H1 (cell line): ENCODE measurements around the gene HOXA6. TPM values are rescaled to one million over a fixed set of nuclear protein-coding genes. Genes with fewer than 3 reads are reported as not detected.

Experiments
- CTCF ChIA-PET: fragments of 300-600 bp; sonication (Branson Sonifier 250); formaldehyde crosslinking; loops from one replicate; lab custom pipeline; 2021; ENCODE audit not compliant: partially characterized antibody; lab: Charles Lee
- POLR2A ChIA-PET: fragments of 300-600 bp; sonication (Branson Sonifier 250); formaldehyde crosslinking; loops from one replicate; lab custom pipeline; 2021; ENCODE audit warnings: inconsistent platforms; ENCODE audit not compliant: partially characterized antibody; lab: Charles Lee
- DNase-seq, 2 experiments: peaks; one replicate each; pipeline versions ENCODE4 v3.0.0 to v3.0.0-alpha.2; 2010 to 2022; ENCODE audit warnings: low spot score in 2 of 2, low read depth in 1 of 2, mixed read lengths in 1 of 2
- FAIRE-seq: peaks from 2 replicates; lab custom pipeline; 2011; peaks lifted over from hg19 to GRCh38; lab: Jason Lieb, UNC
- H2AFZ ChIP-seq: 2 replicates; pipeline ENCODE4 v1.8.1; 2012; ENCODE audit warnings: low read length, inconsistent platforms
- H2AK5ac ChIP-seq: 2 replicates; pipeline ENCODE4 v1.6.1; 2013; ENCODE audit warnings: low read depth, low read length
- H2BK120ac ChIP-seq: replicated peaks from 2 replicates; pipeline ENCODE3; 2013; ENCODE audit warnings: low read depth, low read length, inconsistent platforms
- H2BK12ac ChIP-seq: 2 replicates; pipeline ENCODE4 v1.6.1; 2013; ENCODE audit warnings: low read depth, low read length
- H2BK15ac ChIP-seq: 2 replicates; pipeline ENCODE4 v1.6.1; 2013; ENCODE audit warnings: low read length
- H2BK20ac ChIP-seq: 2 replicates; pipeline ENCODE4 v1.6.1; 2013; ENCODE audit warnings: low read length
- H2BK5ac ChIP-seq: 2 replicates; pipeline ENCODE4 v1.6.1; 2013; ENCODE audit warnings: low read depth, low read length
- H3K14ac ChIP-seq: 2 replicates; pipeline ENCODE4 v1.6.1; 2013; ENCODE audit warnings: inconsistent platforms; ENCODE audit not compliant: insufficient read length
- H3K18ac ChIP-seq: 2 replicates; pipeline ENCODE4 v1.6.1; 2013; ENCODE audit warnings: low read length; ENCODE audit errors: extremely low read depth
- H3K23ac ChIP-seq: 2 replicates; pipeline ENCODE4 v1.6.1; 2013; ENCODE audit warnings: inconsistent platforms; ENCODE audit not compliant: insufficient read length
- H3K23me2 ChIP-seq: 2 replicates; pipeline ENCODE4 v1.6.1; 2013; ENCODE audit warnings: low read depth, low read length
- H3K27ac ChIP-seq: 2 replicates; pipeline ENCODE4 v1.6.1; 2011; ENCODE audit warnings: low read depth, low read length, inconsistent platforms
- H3K27me3 ChIP-seq, 4 experiments: replicated peaks in 1 of 4; 1 replicate in 1 of 4; 2 replicates in 3 of 4; pipeline versions ENCODE4 v1.6.1 to v1.8.1; 2011 to 2013; ENCODE audit warnings: low read length in 3 of 4, mild to moderate bottlenecking in 3 of 4, inconsistent platforms in 2 of 4, mixed read lengths in 2 of 4, moderate library complexity in 1 of 4; ENCODE audit not compliant: control insufficient read depth in 3 of 4, insufficient read depth in 3 of 4; ENCODE audit errors: extremely low read depth in 1 of 4
- H3K36me3 ChIP-seq, 4 experiments: 2 replicates each; pipeline versions ENCODE4 v1.6.1 to v1.8.1; 2011 to 2013; ENCODE audit warnings: mild to moderate bottlenecking in 4 of 4, low read length in 3 of 4, moderate library complexity in 2 of 4, control low read depth in 1 of 4, inconsistent platforms in 1 of 4; ENCODE audit not compliant: insufficient read depth in 4 of 4, control insufficient read depth in 2 of 4
- H3K4ac ChIP-seq: replicated peaks from 2 replicates; pipeline ENCODE3; 2013; ENCODE audit warnings: low read length, low read depth, mixed read lengths, inconsistent platforms; ENCODE audit not compliant: insufficient read length
- H3K4me1 ChIP-seq, 4 experiments: replicated peaks in 1 of 4; 1 replicate in 1 of 4; 2 replicates in 3 of 4; pipeline versions ENCODE4 v1.6.1 to v1.8.1; 2011 to 2013; ENCODE audit warnings: low read length in 3 of 4, inconsistent platforms in 2 of 4, mixed read lengths in 1 of 4; ENCODE audit not compliant: insufficient read depth in 4 of 4, control insufficient read depth in 3 of 4
- H3K4me2 ChIP-seq, 2 experiments: 2 replicates each; pipeline versions ENCODE4 v1.6.1 to v1.8.1; 2011 to 2013; ENCODE audit warnings: low read depth in 2 of 2, low read length in 2 of 2, control low read depth in 1 of 2, inconsistent platforms in 1 of 2, mild to moderate bottlenecking in 1 of 2; ENCODE audit not compliant: insufficient read depth in 1 of 2
- H3K4me3 ChIP-seq, 4 experiments: fragments of 200-600, 300-600 bp in 1 of 4; sonication (generic), shearing (Covaris generic), sonication (Bioruptor Twin) in 1 of 4; 2 replicates each; pipeline versions ENCODE4 v1.5.1 to v1.8.1; 2011 to 2016; ENCODE audit warnings: low read length in 4 of 4, low read depth in 3 of 4, control low read depth in 2 of 4, inconsistent platforms in 2 of 4, mild to moderate bottlenecking in 2 of 4, mixed read lengths in 1 of 4, moderate library complexity in 1 of 4; ENCODE audit not compliant: insufficient read depth in 2 of 4; ENCODE audit errors: extremely low read depth in 1 of 4
- H3K56ac ChIP-seq: replicated peaks from 2 replicates; pipeline ENCODE3; 2013; ENCODE audit warnings: low read depth, mild to moderate bottlenecking, mixed read lengths, low read length, inconsistent platforms; ENCODE audit not compliant: insufficient read length
- H3K79me1 ChIP-seq: 2 replicates; pipeline ENCODE4 v1.6.1; 2013; ENCODE audit warnings: low read depth, low read length, control low read depth
- H3K79me2 ChIP-seq, 2 experiments: 2 replicates each; pipeline versions ENCODE4 v1.6.1 to v1.8.1; 2012 to 2013; ENCODE audit warnings: low read length in 2 of 2, mild to moderate bottlenecking in 2 of 2, inconsistent platforms in 1 of 2; ENCODE audit not compliant: insufficient read depth in 2 of 2, control insufficient read depth in 1 of 2
- H3K9ac ChIP-seq, 4 experiments: replicated peaks in 1 of 4; 1 replicate in 1 of 4; 2 replicates in 3 of 4; pipeline versions ENCODE4 v1.6.1 to v1.8.1; 2011 to 2013; ENCODE audit warnings: low read depth in 3 of 4, low read length in 3 of 4, control low read depth in 2 of 4, mild to moderate bottlenecking in 2 of 4, moderate library complexity in 2 of 4, inconsistent platforms in 1 of 4; ENCODE audit errors: extremely low read depth in 1 of 4
- H3K9me3 ChIP-seq, 2 experiments: 2 replicates each; pipeline versions ENCODE4 v1.6.1 to v1.8.1; 2012 to 2013; ENCODE audit warnings: mild to moderate bottlenecking in 2 of 2, moderate library complexity in 2 of 2, control low read depth in 1 of 2, inconsistent platforms in 1 of 2, low read depth in 1 of 2, low read length in 1 of 2, mixed read lengths in 1 of 2; ENCODE audit not compliant: insufficient read depth in 2 of 2
- H4K20me1 ChIP-seq, 2 experiments: replicated peaks in 1 of 2; 2 replicates each; pipeline versions ENCODE3 to v1.8.1; 2011 to 2013; ENCODE audit warnings: inconsistent platforms in 2 of 2, low read length in 2 of 2, mild to moderate bottlenecking in 1 of 2; ENCODE audit not compliant: insufficient read depth in 2 of 2, control insufficient read depth in 1 of 2
- H4K5ac ChIP-seq: 2 replicates; pipeline ENCODE4 v1.6.1; 2013; ENCODE audit warnings: low read length, low read depth, mixed read lengths, inconsistent platforms; ENCODE audit not compliant: insufficient read length
- H4K8ac ChIP-seq: 2 replicates; pipeline ENCODE4 v1.8.0; 2013; ENCODE audit warnings: mild to moderate bottlenecking, moderate library complexity, low read length, inconsistent platforms; ENCODE audit not compliant: insufficient read depth; ENCODE audit errors: extremely low read depth
- H4K91ac ChIP-seq: replicated peaks from 2 replicates; pipeline ENCODE3; 2013; ENCODE audit warnings: low read length, mixed read lengths, inconsistent platforms; ENCODE audit not compliant: insufficient read length
- ASH2L ChIP-seq: fragments of 200-600, 300-600 bp; sonication (generic); IDR thresholded peaks from one replicate; pipeline ENCODE4 v1.7.1; 2017; ENCODE audit warnings: low read length
- ATF3 ChIP-seq: IDR thresholded peaks from 2 replicates; pipeline ENCODE4 v1.6.1; 2011; ENCODE audit warnings: low read depth, mild to moderate bottlenecking, low read length; ENCODE audit not compliant: insufficient read depth
- CBX5 ChIP-seq: fragments of 300-800, 300-1000 bp; sonication (generic); IDR thresholded peaks from 2 replicates; pipeline ENCODE4 v1.7.1; 2016; ENCODE audit warnings: antibody characterized with exemption, low read length, low read depth
- EGR1 ChIP-seq: IDR thresholded peaks from 2 replicates; pipeline ENCODE4 v1.6.1; 2011; ENCODE audit warnings: low read depth, low read length, borderline replicate concordance
- EZH2 ChIP-seq: fragments of 200-600 bp; sonication (generic); IDR thresholded peaks from 2 replicates; pipeline ENCODE4 v1.7.1; 2012; ENCODE audit warnings: low read depth, mild to moderate bottlenecking, moderate library complexity, low read length, inconsistent platforms; ENCODE audit not compliant: severe bottlenecking
- HDAC6 ChIP-seq: IDR thresholded peaks from one replicate; pipeline ENCODE4 v1.7.1; 2012; ENCODE audit warnings: low read depth, mild to moderate bottlenecking, inconsistent platforms, low read length, moderate library complexity
- KDM4A ChIP-seq: IDR thresholded peaks from one replicate; pipeline ENCODE4 v1.7.1; 2012; ENCODE audit warnings: low read depth, mild to moderate bottlenecking, moderate library complexity, low read length, inconsistent platforms; ENCODE audit not compliant: severe bottlenecking
- SUZ12 ChIP-seq: fragments of 200-600 bp; sonication (generic); IDR thresholded peaks from 2 replicates; pipeline ENCODE4 v1.6.1; 2012; ENCODE audit warnings: mild to moderate bottlenecking, inconsistent platforms, low read length, moderate library complexity, mixed read lengths
- USF2 ChIP-seq: IDR thresholded peaks from 2 replicates; pipeline ENCODE4 v1.6.1; 2011; ENCODE audit warnings: low read length, improper control_type of control experiment
- WGBS, 2 experiments: shearing (Covaris generic) in 1 of 2; methylation state at CpG; one replicate each; pipeline versions ENCODE4 v1.1.6 to v1.1.7; 2013 to 2015; ENCODE audit warnings: low lambda C conversion rate in 2 of 2, mixed read lengths in 2 of 2, inconsistent platforms in 1 of 2, low coverage in 1 of 2, missing lambda C conversion rate in 1 of 2; ENCODE audit not compliant: insufficient replicate concordance in 2 of 2, insufficient coverage in 1 of 2, insufficient read length in 1 of 2; ENCODE audit errors: extremely low coverage in 1 of 2, missing lambda C conversion rate in 1 of 2; 5-methylcytosine and 5-hydroxymethylcytosine counted together
- polyA plus RNA-seq, 7 experiments: library from polyadenylated mRNA; depleted of rRNA in 3 of 7; stranded (reverse) in 5 of 7; unstranded in 2 of 7; fragments of >200 nt in 5 of 7; fragments of 200-250 nt in 2 of 7; gene quantifications; 1 replicate in 5 of 7; 2 replicates in 1 of 7; 4 replicates in 1 of 7; pipeline versions ENCODE4 v1.2.1 to v1.2.3, GENCODE V29; 2011 to 2013; ENCODE audit warnings: missing spikeins in 2 of 7, mixed read lengths in 2 of 7
- total RNA-seq: library from RNA; stranded (reverse); fragmentation: NEBNext Ultra II Directional; extraction: Animal tissue kit (Norgen Biotek cat#: 25700); gene quantifications from 2 replicates; pipeline ENCODE4 v1.2.1, GENCODE V29; 2021

The HOXA6 gene
- total and polyA plus RNA-seq, 2 of the 8 experiments (the other 6 are each of a cell fraction or from before 2014, with no cell fraction given), result not detected

GRCh38 chr7:27110186-27111031 lies 37.2 kb downstream of the HOXA6 start:
- H3K9me3 ChIP-seq, result no peaks in the 10 kb centered on the region
- no peak overlapping the region for H3K18ac ChIP-seq
- H2AFZ ChIP-seq, result no peak overlapping the region
- FAIRE-seq (no peak), DNase-seq (peak in 1 of 2 experiments; percentile 83)
- H3K4me1 ChIP-seq, result peaks cover 0 to 22% (median 8%) of the 10 kb centered on the region in 4 experiments; a peak in 5 of 7 replicates
- ChIA-PET POLR2A (interaction anchor here (0.7 kb wide), 1 partner anchor 14 kb away, joined by 3 read pairs; no protein-coding TSS in a partner anchor), CTCF (interaction anchor here (0.7 to 4.1 kb wide), 17 partner anchors 9 to 958 kb away, joined by 3 to 14 read pairs (median 4); partner anchors contain the start of genes HOXA5, HOXA7 and NFE2L3)
- H3K23ac ChIP-seq, result no peak overlapping the region
- H4K5ac ChIP-seq, result no peak overlapping the region
- no peak overlapping the region for H4K8ac ChIP-seq
- H3K4ac ChIP-seq, result no peak overlapping the region
- H3K56ac ChIP-seq, result no peak overlapping the region
- H2BK120ac ChIP-seq, result no peak overlapping the region
- no peak overlapping the region for H2BK5ac ChIP-seq
- peaks cover 27 to 33% of the 10 kb centered on the region in 2 experiments for H4K20me1 ChIP-seq
- no peak overlapping the region for H2BK20ac ChIP-seq
- H3K27me3 ChIP-seq, result peaks cover 93 to 98% (median 97%) of the 10 kb centered on the region in 4 experiments
- no peak overlapping the region for H2BK12ac ChIP-seq
- H3K4me3 ChIP-seq, result peak overlapping the region in 3 of 4 experiments; percentile 11 to 46 (median 23); a peak in 5 of 8 replicates
- WGBS, 2 experiments, result 5% methylated on average over 51 of the region's 66 CpGs; no CpG with 5 or more reads in 1 of the 2 experiments
- H3K79me1 ChIP-seq, result no peaks in the 10 kb centered on the region
- H3K14ac ChIP-seq, result no peak overlapping the region
- H3K23me2 ChIP-seq, result no peaks in the 10 kb centered on the region
- no peak overlapping the region for H4K91ac ChIP-seq
- H2AK5ac ChIP-seq, result no peak overlapping the region
- H3K27ac ChIP-seq, result no peak overlapping the region
- no peaks in the 10 kb centered on the region for H3K79me2 ChIP-seq
- H3K36me3 ChIP-seq, result peaks cover 0 to 3% (median 0%) of the 10 kb centered on the region in 4 experiments; a peak in 2 of 8 replicates
- no peak overlapping the region for H3K9ac ChIP-seq
- peak overlapping the region; percentile 51 to 70 for H3K4me2 ChIP-seq
- no peak overlapping the region for H2BK15ac ChIP-seq
- TF ChIP-seq USF2 (peak; percentile 90), ATF3 (0 out of 2 replicates have a peak, but pooled peaks have one; percentile 28), EGR1 (0 out of 2 replicates have a peak, but pooled peaks have one; percentile 53), EZH2 (peak; percentile 87), SUZ12 (peak; percentile 76), KDM4A (peak; percentile 51), CBX5 (no peak), ASH2L (no peak), HDAC6 (no peak)
